ENCODE measurements around the gene CAND2.
"Not testable (repeated sequence)": the region's sequence is repeated elsewhere in the genome, so short reads cannot be mapped to it uniquely, and the experiment has no call there.

CAND2 gene

GRCh38 chr3:12787346-12787745, 9.1 kb upstream of the CAND2 start:
- peak; percentile 37 for TF ChIP-seq CTCF (IDR thresholded peaks at IDR 0.05; ENCODE audit: insufficient read depth, low read length, missing control alignments)
- DNase-seq (ENCODE audit: low read depth, low spot score); POLR2A ChIA-PET; H3K4me3 ChIP-seq (ENCODE audit: low read depth, low read length): not testable (repeated sequence)
- CTCF ChIA-PET: interaction anchor here (0.6 to 3.5 kb wide), 17 partner anchors 9 to 187 kb away, joined by 3 to 39 read pairs (median 8); partner anchors contain the start of genes CAND2 and RPL32

- H3K4me3 ChIP-seq (ENCODE audit: low read depth, low read length); DNase-seq (ENCODE audit: low read depth, low spot score); POLR2A ChIA-PET: not testable (repeated sequence)
- CTCF ChIA-PET: interaction anchor here (1.1 to 3.5 kb wide), 14 partner anchors 10 to 107 kb away, joined by 3 to 39 read pairs (median 8); partner anchors contain the start of gene CAND2
These were observed 8.4 kb upstream of the CAND2 start for GRCh38 chr3:12787967-12788690.

- POLR2A ChIA-PET: no interaction called here
- CTCF ChIA-PET: interaction anchor here (0.7 to 7.9 kb wide), 3 partner anchors 14 to 41 kb away, joined by 3 to 49 read pairs (median 3); no protein-coding TSS in a partner anchor
These were observed 5.0 kb upstream of the CAND2 start for GRCh38 chr3:12791430-12791829.

GRCh38 chr3:12793701-12794100, 2.8 kb upstream of the CAND2 start:
- no peak overlapping the region for H3K4me3 ChIP-seq (ENCODE audit: low read depth, low read length)
- POLR2A ChIA-PET: no interaction called here
- CTCF ChIA-PET: interaction anchor here (1.6 to 7.9 kb wide), 2 partner anchors 15 to 48 kb away, joined by 4 to 49 read pairs; partner anchors contain the start of gene RPL32
- DNase-seq (ENCODE audit: low read depth, low spot score): no peak
- no peak for TF ChIP-seq CTCF (IDR thresholded peaks at IDR 0.05; ENCODE audit: insufficient read depth, low read length, missing control alignments)

More at GRCh38 chr3:12791430-12791829, 5.0 kb upstream of the CAND2 start:
- no peak for TF ChIP-seq CTCF (IDR thresholded peaks at IDR 0.05; ENCODE audit: insufficient read depth, low read length, missing control alignments)
- H3K4me3 ChIP-seq (ENCODE audit: low read depth, low read length): no peak overlapping the region
- no peak for DNase-seq (ENCODE audit: low read depth, low spot score)

- no peak for DNase-seq (ENCODE audit: low read depth, low spot score)
- H3K4me3 ChIP-seq (ENCODE audit: low read depth, low read length): peak overlapping the region; percentile 69
- POLR2A ChIA-PET: no interaction called here
- TF ChIP-seq CTCF (IDR thresholded peaks at IDR 0.05; ENCODE audit: insufficient read depth, low read length, missing control alignments): no peak
- CTCF ChIA-PET: interaction anchor here (1.3 to 7.9 kb wide), 4 partner anchors 10 to 44 kb away, joined by 4 to 49 read pairs (median 23); partner anchors contain the start of gene RPL32
These were observed 828 bp downstream of the CAND2 start for GRCh38 chr3:12797124-12797891.

GRCh38 chr3:12797892-12798558, 1.5 kb downstream of the CAND2 start:
- ChIA-PET POLR2A (no interaction called here), CTCF (interaction anchor here (4.0 to 7.9 kb wide), 3 partner anchors 10 to 11 kb away, joined by 36 to 49 read pairs (median 39); no protein-coding TSS in a partner anchor)
- H3K4me3 ChIP-seq (ENCODE audit: low read depth, low read length): no peak overlapping the region
- no peak for TF ChIP-seq CTCF (IDR thresholded peaks at IDR 0.05; ENCODE audit: insufficient read depth, low read length, missing control alignments)
- no peak for DNase-seq (ENCODE audit: low read depth, low spot score)
